ENCODE results near the gene GRM4. TPM values are rescaled to one million over a fixed set of nuclear protein-coding genes. Genes with fewer than 3 reads are reported as not detected.

Gene GRM4
- total RNA-seq, 1 experiment from 2014 or later, result not detected

DNA sequence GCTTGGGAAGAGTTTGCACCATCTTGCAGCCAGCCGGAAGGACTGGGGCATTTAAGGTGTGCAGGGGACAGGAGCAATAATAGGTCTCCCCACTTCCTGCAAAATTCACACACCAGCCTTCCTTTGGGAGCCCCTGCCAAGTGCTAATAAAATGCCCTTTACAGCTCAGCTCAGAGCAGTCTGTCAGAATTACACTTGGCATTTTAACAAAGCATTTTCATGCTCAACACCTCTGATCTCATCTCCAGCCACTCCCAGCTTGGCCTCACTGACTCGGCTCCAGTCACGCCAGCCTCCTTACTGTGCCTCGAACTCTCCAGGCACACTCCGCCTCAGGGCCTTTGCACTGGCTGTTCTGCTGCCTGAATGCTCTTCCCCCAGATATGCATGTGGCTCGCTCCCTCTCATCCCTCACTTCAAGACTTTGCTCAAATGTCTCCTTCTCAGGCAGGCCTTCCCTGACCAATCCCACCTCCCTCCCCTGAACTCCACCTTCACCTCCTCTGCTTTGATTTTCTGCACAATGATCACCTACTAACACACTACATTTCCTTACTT is 43.7 kb downstream of the GRM4 start:
- intact Hi-C loops (cut with micrococcal nuclease; ENCODE audit: unreplicated experiment), result no loop called here
- no peak overlapping the region for H3K27ac ChIP-seq
- no peak overlapping the region for H3K4me2 ChIP-seq
- no peak for DNase-seq
- H3K27me3 ChIP-seq (ENCODE audit: insufficient read depth, low read depth), result peaks cover 98% of the 10 kb centered on the region
- no peak overlapping the region for H2AFZ ChIP-seq
- TF ChIP-seq EZH2 (IDR thresholded peaks at IDR 0.05; ENCODE audit: low read depth), result no peak
- TF ChIP-seq, protein P1, sequence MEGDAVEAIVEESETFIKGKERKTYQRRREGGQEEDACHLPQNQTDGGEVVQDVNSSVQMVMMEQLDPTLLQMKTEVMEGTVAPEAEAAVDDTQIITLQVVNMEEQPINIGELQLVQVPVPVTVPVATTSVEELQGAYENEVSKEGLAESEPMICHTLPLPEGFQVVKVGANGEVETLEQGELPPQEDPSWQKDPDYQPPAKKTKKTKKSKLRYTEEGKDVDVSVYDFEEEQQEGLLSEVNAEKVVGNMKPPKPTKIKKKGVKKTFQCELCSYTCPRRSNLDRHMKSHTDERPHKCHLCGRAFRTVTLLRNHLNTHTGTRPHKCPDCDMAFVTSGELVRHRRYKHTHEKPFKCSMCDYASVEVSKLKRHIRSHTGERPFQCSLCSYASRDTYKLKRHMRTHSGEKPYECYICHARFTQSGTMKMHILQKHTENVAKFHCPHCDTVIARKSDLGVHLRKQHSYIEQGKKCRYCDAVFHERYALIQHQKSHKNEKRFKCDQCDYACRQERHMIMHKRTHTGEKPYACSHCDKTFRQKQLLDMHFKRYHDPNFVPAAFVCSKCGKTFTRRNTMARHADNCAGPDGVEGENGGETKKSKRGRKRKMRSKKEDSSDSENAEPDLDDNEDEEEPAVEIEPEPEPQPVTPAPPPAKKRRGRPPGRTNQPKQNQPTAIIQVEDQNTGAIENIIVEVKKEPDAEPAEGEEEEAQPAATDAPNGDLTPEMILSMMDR (conservative IDR thresholded peaks at IDR 0.05), result no peak
- H3F3A ChIP-seq (ENCODE audit: insufficient read depth, low read depth), result no peaks in the 10 kb centered on the region
- no peaks in the 10 kb centered on the region for H4K20me1 ChIP-seq (ENCODE audit: insufficient read depth)
- no peaks in the 10 kb centered on the region for H3K4me1 ChIP-seq (replicated peaks; ENCODE audit: insufficient read depth)
- no peaks in the 10 kb centered on the region for H3K79me2 ChIP-seq (ENCODE audit: low read depth)
- H3K4me3 ChIP-seq, result no peak overlapping the region
- BruUV-seq (replicated peaks), result no TSS peak
- H3K36me3 ChIP-seq (ENCODE audit: low read depth), result no peaks in the 10 kb centered on the region
- POLR2A ChIA-PET (ENCODE audit: unreplicated experiment), result no interaction called here
- CTCF ChIA-PET, result no interaction called here
- no peaks in the 10 kb centered on the region for H3K9me3 ChIP-seq (ENCODE audit: insufficient read depth, low read depth)
- H3K9me2 ChIP-seq (ENCODE audit: insufficient read depth), result no peaks in the 10 kb centered on the region

DNA sequence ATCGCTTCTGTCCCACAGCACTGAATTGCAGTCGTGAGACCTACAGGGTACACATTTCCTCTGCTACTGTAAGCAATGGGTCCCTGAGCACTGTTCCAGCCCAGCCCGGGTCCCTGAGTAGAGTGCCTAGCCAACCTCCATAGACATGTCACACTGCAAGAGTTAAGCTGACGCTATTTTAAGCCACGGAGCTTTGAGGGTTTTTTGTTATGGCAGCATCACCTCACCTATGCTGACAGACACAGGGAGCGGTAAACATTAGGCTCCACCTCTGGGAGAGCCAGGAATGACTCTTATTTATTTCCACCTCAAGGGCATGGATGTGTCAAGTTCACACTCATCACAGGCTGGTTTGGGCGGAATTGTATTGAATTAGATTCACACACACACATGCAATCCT is 45.1 kb downstream of the GRM4 start:
- Histone ChIP-seq H3K36me3 (ENCODE audit: low read depth) (no peaks in the 10 kb centered on the region), H3K27me3 (ENCODE audit: insufficient read depth, low read depth) (peaks cover 97% of the 10 kb centered on the region), H2AFZ (no peak overlapping the region), H3K4me2 (no peak overlapping the region), H3K4me3 (no peak overlapping the region), H3K9me3 (ENCODE audit: insufficient read depth, low read depth) (no peaks in the 10 kb centered on the region), H3K27ac (no peak overlapping the region), H3K9me2 (ENCODE audit: insufficient read depth) (no peaks in the 10 kb centered on the region), H4K20me1 (ENCODE audit: insufficient read depth) (no peaks in the 10 kb centered on the region), H3K79me2 (ENCODE audit: low read depth) (no peaks in the 10 kb centered on the region), H3F3A (ENCODE audit: insufficient read depth, low read depth) (no peaks in the 10 kb centered on the region), H3K4me1 (replicated peaks; ENCODE audit: insufficient read depth) (no peaks in the 10 kb centered on the region)
- CTCF ChIA-PET, result no interaction called here
- POLR2A ChIA-PET (ENCODE audit: unreplicated experiment), result no interaction called here
- TF ChIP-seq, protein P1 (conservative IDR thresholded peaks at IDR 0.05), result no peak
- TF ChIP-seq EZH2 (IDR thresholded peaks at IDR 0.05; ENCODE audit: low read depth), result no peak
- intact Hi-C loops (cut with micrococcal nuclease; ENCODE audit: unreplicated experiment), result no loop called here
- no TSS peak for BruUV-seq (replicated peaks)
- DNase-seq, result no peak

DNA sequence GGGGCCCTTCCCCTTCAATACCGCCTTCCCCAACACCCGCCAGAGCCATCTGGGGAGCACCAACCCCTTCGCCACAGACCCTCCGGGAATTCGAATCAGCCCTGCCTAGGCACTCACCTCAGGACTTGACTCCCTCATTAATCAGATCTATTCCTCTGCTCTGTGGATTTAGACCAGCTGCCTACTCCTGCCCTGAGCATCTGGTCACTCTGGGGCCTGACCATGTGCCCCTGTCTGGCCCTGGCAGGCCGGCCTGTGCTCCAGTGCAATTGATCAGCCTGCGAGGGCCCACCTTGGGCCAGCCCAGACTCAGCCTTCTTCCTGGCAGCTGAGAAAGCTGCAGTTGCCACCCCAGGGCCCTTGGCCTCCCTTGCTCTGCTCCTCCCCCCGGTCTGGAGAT is 46.0 kb downstream of the GRM4 start:
- H3K27ac ChIP-seq, result no peak overlapping the region
- no peaks in the 10 kb centered on the region for H3K9me2 ChIP-seq (ENCODE audit: insufficient read depth)
- no peak overlapping the region for H2AFZ ChIP-seq
- ChIA-PET POLR2A (ENCODE audit: unreplicated experiment) (no interaction called here), CTCF (no interaction called here)
- H3F3A ChIP-seq (ENCODE audit: insufficient read depth, low read depth), result no peaks in the 10 kb centered on the region
- TF ChIP-seq, protein P1 (conservative IDR thresholded peaks at IDR 0.05), result no peak
- TF ChIP-seq EZH2 (IDR thresholded peaks at IDR 0.05; ENCODE audit: low read depth), result no peak
- H3K36me3 ChIP-seq (ENCODE audit: low read depth), result no peaks in the 10 kb centered on the region
- H3K4me1 ChIP-seq (replicated peaks; ENCODE audit: insufficient read depth), result no peaks in the 10 kb centered on the region
- 0 out of 2 replicates have a peak, but pooled peaks cover 1% of the 10 kb centered on the region for H4K20me1 ChIP-seq (ENCODE audit: insufficient read depth)
- no peak overlapping the region for H3K4me3 ChIP-seq
- no peaks in the 10 kb centered on the region for H3K9me3 ChIP-seq (ENCODE audit: insufficient read depth, low read depth)
- no TSS peak for BruUV-seq (replicated peaks)
- intact Hi-C loops (cut with micrococcal nuclease; ENCODE audit: unreplicated experiment), result no loop called here
- H3K79me2 ChIP-seq (ENCODE audit: low read depth), result no peaks in the 10 kb centered on the region
- H3K27me3 ChIP-seq (ENCODE audit: insufficient read depth, low read depth), result peaks cover 97% of the 10 kb centered on the region
- no peak overlapping the region for H3K4me2 ChIP-seq
- DNase-seq, result no peak

Data from PC-9 (cell line).